Naive thymus-derived CD4-positive, alpha-beta T cell (primary cell): ENCODE measurements around the gene CTXND1. TPM values are rescaled to one million over a fixed set of nuclear protein-coding genes. Genes with fewer than 3 reads are reported as not detected.

ENCODE experiments used
- ATAC-seq: fragments of 150-1000 bp; cut with Tn5 transposase; 2 replicates; pipeline ENCODE4 v1.10.0; 2021; ENCODE audit warnings: mild to moderate bottlenecking, moderate library complexity
- CTCF ChIA-PET: fragments of 350-600 bp; sonication (Branson Sonifier 250); formaldehyde crosslinking; loops from one replicate; lab custom pipeline; 2021; ENCODE audit warnings: antibody characterized with exemption; lab: Charles Lee
- POLR2A ChIA-PET: fragments of 350-600 bp; sonication (Branson Sonifier 250); formaldehyde crosslinking; loops from one replicate; lab custom pipeline; 2021; ENCODE audit warnings: antibody characterized with exemption, inconsistent platforms; lab: Charles Lee
- DNase-seq, 9 donors: peaks; one replicate each; pipeline versions ENCODE4 v3.0.0 to v3.0.0-alpha.2; 2020 to 2022; ENCODE audit warnings: mixed read lengths in 1 of 9
- H3K27ac ChIP-seq: one replicate; pipeline ENCODE4 v1.7.0; 2013; ENCODE audit warnings: mild to moderate bottlenecking, low read depth, low read length, moderate library complexity
- H3K27me3 ChIP-seq, 2 donors: one replicate each; pipeline ENCODE4 v1.7.0; 2013; ENCODE audit warnings: low read length in 2 of 2, mild to moderate bottlenecking in 2 of 2, moderate library complexity in 2 of 2; ENCODE audit not compliant: control insufficient read depth in 2 of 2, insufficient read depth in 2 of 2
- H3K36me3 ChIP-seq, 3 experiments: 1 replicate in 2 of 3; 2 replicates in 1 of 3; pipeline ENCODE4 v1.7.0; 2013; ENCODE audit warnings: low read length in 3 of 3, mild to moderate bottlenecking in 3 of 3, moderate library complexity in 1 of 3; ENCODE audit not compliant: insufficient read depth in 3 of 3, control insufficient read depth in 2 of 3
- H3K4me1 ChIP-seq, 2 donors: one replicate each; pipeline ENCODE4 v1.7.0; 2013; ENCODE audit warnings: low read length in 2 of 2, mild to moderate bottlenecking in 2 of 2, moderate library complexity in 1 of 2; ENCODE audit not compliant: control insufficient read depth in 2 of 2, insufficient read depth in 2 of 2
- H3K4me3 ChIP-seq: 2 replicates; pipeline ENCODE4 v1.7.0; 2013; ENCODE audit warnings: mild to moderate bottlenecking, low read length
- H3K9me3 ChIP-seq, 3 experiments: 1 replicate in 2 of 3; 2 replicates in 1 of 3; pipeline ENCODE4 v1.7.0; 2013; ENCODE audit warnings: low read length in 3 of 3; ENCODE audit not compliant: control insufficient read depth in 2 of 3
- H3K27ac Mint-ChIP-seq, 9 donors: one replicate each; pipeline ENCODE4 v1.8.0; 2020 to 2022; ENCODE audit warnings: mixed read lengths in 9 of 9, mild to moderate bottlenecking in 8 of 9, moderate library complexity in 5 of 9, inconsistent platforms in 2 of 9
- H3K27me3 Mint-ChIP-seq, 5 donors: one replicate each; pipeline ENCODE4 v1.8.0; 2021 to 2022; ENCODE audit warnings: mixed read lengths in 5 of 5, mild to moderate bottlenecking in 1 of 5
- H3K36me3 Mint-ChIP-seq, 5 donors: one replicate each; pipeline ENCODE4 v1.8.0; 2020 to 2022; ENCODE audit warnings: mixed read lengths in 5 of 5, mild to moderate bottlenecking in 3 of 5, inconsistent platforms in 1 of 5
- H3K4me1 Mint-ChIP-seq, 7 donors: one replicate each; pipeline ENCODE4 v1.8.0; 2020 to 2022; ENCODE audit warnings: mixed read lengths in 7 of 7, mild to moderate bottlenecking in 3 of 7, inconsistent platforms in 1 of 7
- H3K4me3 Mint-ChIP-seq, 10 donors: one replicate each; pipeline ENCODE4 v1.8.0; 2020 to 2022; ENCODE audit warnings: mild to moderate bottlenecking in 10 of 10, mixed read lengths in 10 of 10, moderate library complexity in 6 of 10, inconsistent platforms in 2 of 10
- H3K9me3 Mint-ChIP-seq, 11 donors: one replicate each; pipeline ENCODE4 v1.8.0; 2020 to 2022; ENCODE audit warnings: mixed read lengths in 11 of 11, mild to moderate bottlenecking in 4 of 11, inconsistent platforms in 1 of 11, moderate library complexity in 1 of 11
- intact Hi-C, 2 donors: fragments of 100-400 bp; cut with micrococcal nuclease; formaldehyde crosslinking; loops; one replicate each; pipeline ENCODE4 v1.15.1; 2023
- polyA plus RNA-seq, 2 donors: library from polyadenylated mRNA; unstranded; fragments of 300-500 nt; fragmentation: Illumina TruSeq; gene quantifications; one replicate each; pipeline ENCODE4 v1.2.3, GENCODE V29; 2021
- total RNA-seq, 6 experiments: library from RNA in 5 of 6; stranded (reverse) in 5 of 6; gene quantifications; 1 replicate in 5 of 6; 2 replicates in 1 of 6; pipeline ENCODE4 v1.2.3 and lab custom pipeline; 2021 to 2026

CTXND1 gene
- total and polyA plus RNA-seq, 7 experiments from 2014 or later = not detected

DNA sequence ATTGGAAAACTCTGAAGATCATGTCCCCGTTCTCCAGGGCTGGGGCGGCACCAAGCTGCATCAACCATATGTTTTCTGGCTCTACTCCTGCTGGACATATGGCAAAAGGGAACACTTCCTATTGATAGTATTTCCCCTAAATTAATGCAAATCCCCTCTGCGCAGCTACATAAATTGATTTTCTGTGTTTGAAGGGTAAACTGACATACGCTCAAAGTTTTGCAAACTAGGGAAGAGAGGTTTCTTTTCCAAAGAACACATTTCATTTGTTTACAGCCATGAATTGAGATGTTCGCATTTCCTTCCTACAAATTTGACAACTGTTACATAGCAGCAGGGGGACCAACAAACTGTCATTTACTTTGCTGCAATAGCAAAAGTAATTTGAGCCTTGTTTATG is 35.9 kb downstream of the CTXND1 start:
- ChIA-PET CTCF (no interaction called here), POLR2A (no interaction called here)
- Histone ChIP-seq H3K9me3 (no peaks in the 10 kb centered on the region), H3K36me3 (no peaks in the 10 kb centered on the region), H3K27me3 (no peaks in the 10 kb centered on the region), H3K27ac (no peak overlapping the region), H3K4me1 (no peaks in the 10 kb centered on the region), H3K4me3 (no peak overlapping the region)
- Mint-ChIP-seq H3K27me3 (peaks cover 8 to 27% (median 12%) of the 10 kb centered on the region in 5 donors), H3K4me3 (no peak overlapping the region), H3K27ac (no peak overlapping the region), H3K4me1 (no peaks in the 10 kb centered on the region), H3K36me3 (no peaks in the 10 kb centered on the region), H3K9me3 (no peaks in the 10 kb centered on the region)
- DNase-seq (no peak), ATAC-seq (no peak)
- intact Hi-C loops = no loop called here

DNA sequence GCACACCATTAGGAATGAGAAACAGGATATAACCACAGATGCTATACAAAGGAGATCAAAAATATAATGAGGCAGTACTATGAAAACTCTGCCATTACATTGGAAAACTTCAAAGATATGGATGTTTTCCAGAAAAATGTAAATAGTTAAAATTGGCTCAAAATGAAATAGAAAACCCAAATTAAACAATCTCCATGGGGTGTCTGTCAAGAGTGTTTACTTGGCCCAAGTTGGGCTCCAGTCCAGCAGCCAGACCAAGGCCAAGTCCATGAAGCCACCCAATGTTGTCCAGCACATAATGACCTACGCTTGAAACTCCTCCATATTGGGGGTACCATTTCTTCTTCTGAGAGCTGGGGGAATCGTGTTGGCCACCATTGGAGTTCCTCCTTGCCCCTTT is 37.1 kb downstream of the CTXND1 start:
- POLR2A ChIA-PET = no interaction called here
- no peak overlapping the region for H3K27ac Mint-ChIP-seq
- intact Hi-C loops = no loop called here

DNA sequence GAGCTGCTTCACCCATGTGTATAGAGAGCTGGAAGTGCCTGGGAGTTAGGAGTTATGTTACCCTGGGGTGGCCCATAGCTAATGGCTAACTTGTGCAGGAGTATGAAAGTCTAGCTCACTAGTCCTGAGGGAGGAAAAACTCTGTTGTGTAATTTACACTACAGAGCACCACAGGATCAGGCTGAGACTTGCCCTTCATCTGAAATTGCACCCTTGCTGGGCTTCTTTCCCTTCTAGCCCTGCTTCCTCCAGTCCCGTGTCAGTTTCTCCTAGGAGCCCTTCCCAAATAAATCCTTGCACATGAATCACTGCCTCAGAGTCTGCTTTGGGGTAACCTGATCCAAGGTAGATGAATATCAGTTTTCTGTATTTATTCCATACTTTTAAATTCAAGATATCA is 40.0 kb downstream of the CTXND1 start:
- no peak for ATAC-seq
- no peak overlapping the region for H3K4me3 ChIP-seq
- Mint-ChIP-seq H3K4me1 (no peaks in the 10 kb centered on the region), H3K27me3 (peaks cover 26 to 39% (median 37%) of the 10 kb centered on the region in 5 donors), H3K36me3 (no peaks in the 10 kb centered on the region), H3K4me3 (no peak overlapping the region), H3K9me3 (no peaks in the 10 kb centered on the region), H3K27ac (no peak overlapping the region)
- H3K4me1 ChIP-seq = no peaks in the 10 kb centered on the region
- ChIA-PET CTCF (interaction anchor here (0.8 kb wide), 1 partner anchor 338 kb away, joined by 3 read pairs; no protein-coding TSS in a partner anchor), POLR2A (no interaction called here)
- no peaks in the 10 kb centered on the region for H3K27me3 ChIP-seq
- intact Hi-C loops = no loop called here
- H3K36me3 ChIP-seq = no peaks in the 10 kb centered on the region
- no peak for DNase-seq
- H3K27ac ChIP-seq = no peak overlapping the region
- H3K9me3 ChIP-seq = no peaks in the 10 kb centered on the region

More for the DNA sequence above, 37.1 kb downstream of the CTXND1 start:
- no peak overlapping the region for H3K4me3 ChIP-seq
- H3K27ac ChIP-seq = no peak overlapping the region
- H3K4me3 Mint-ChIP-seq = no peak overlapping the region
- CTCF ChIA-PET = interaction anchor here (1.0 kb wide), 1 partner anchor 17 kb away, joined by 3 read pairs; no protein-coding TSS in a partner anchor
- no peaks in the 10 kb centered on the region for H3K27me3 ChIP-seq
- DNase-seq (no peak), ATAC-seq (no peak)
- no peaks in the 10 kb centered on the region for H3K9me3 Mint-ChIP-seq
- no peaks in the 10 kb centered on the region for H3K36me3 ChIP-seq
- H3K4me1 ChIP-seq = no peaks in the 10 kb centered on the region
- H3K36me3 Mint-ChIP-seq = no peaks in the 10 kb centered on the region
- H3K27me3 Mint-ChIP-seq = peaks cover 8 to 28% (median 19%) of the 10 kb centered on the region in 5 donors
- no peaks in the 10 kb centered on the region for H3K9me3 ChIP-seq
- no peaks in the 10 kb centered on the region for H3K4me1 Mint-ChIP-seq

DNA sequence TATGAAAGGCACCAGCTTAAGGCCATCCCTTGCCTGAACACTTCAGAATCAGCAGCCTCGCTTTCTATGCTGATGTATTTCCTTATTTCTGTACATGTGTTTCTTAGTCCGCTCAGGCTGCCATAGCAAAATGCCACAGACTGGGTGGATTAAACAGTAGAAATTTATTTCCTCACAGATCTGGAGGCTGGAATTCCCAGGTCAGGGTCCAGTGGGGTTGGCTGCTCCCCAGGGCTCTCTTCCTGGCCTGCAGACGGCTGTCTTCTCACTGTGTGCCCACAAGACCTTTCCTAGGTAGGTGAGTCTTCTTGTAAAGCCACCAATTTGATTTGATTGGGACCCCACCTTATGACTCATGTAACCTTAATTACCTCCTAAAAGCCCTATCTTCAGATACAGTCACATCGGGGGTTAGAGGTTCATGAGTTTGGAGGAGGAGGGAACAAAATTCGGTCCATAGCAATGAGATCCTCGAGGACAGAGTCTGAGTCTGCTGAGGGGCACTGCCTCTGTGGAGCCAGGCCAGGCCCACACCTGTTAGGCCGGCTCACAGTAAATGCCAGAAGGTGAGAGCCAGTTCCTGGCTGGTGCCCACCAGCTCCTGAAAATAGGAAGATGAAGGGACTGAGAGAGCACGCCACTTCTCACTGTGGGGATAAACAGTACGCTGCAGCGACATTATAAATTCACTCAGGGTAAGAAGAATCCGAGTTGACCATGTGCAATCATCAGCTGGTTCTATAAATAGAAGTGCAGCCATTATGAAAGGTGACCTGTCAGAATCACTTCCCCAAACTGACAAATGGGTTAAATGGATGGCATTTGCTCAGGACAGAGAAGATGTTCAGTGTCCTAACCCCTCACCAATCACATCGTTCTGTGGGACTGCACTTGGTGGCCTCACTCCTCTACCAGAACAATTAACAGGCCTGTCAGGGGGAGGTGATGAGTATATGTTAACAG is 41.1 kb downstream of the CTXND1 start:
- no peaks in the 10 kb centered on the region for H3K4me1 ChIP-seq
- no peaks in the 10 kb centered on the region for H3K36me3 ChIP-seq
- H3K9me3 ChIP-seq = no peaks in the 10 kb centered on the region
- no peaks in the 10 kb centered on the region for H3K4me1 Mint-ChIP-seq
- ChIA-PET CTCF (interaction anchor here (0.6 kb wide), 1 partner anchor 9 kb away, joined by 3 read pairs; no protein-coding TSS in a partner anchor), POLR2A (no interaction called here)
- peaks cover 29 to 46% (median 41%) of the 10 kb centered on the region in 5 donors for H3K27me3 Mint-ChIP-seq
- no peak overlapping the region for H3K27ac ChIP-seq
- no peaks in the 10 kb centered on the region for H3K27me3 ChIP-seq
- ATAC-seq = no peak
- no peaks in the 10 kb centered on the region for H3K36me3 Mint-ChIP-seq
- H3K4me3 ChIP-seq = no peak overlapping the region
- H3K27ac Mint-ChIP-seq = no peak overlapping the region
- intact Hi-C loops = no loop called here
- H3K4me3 Mint-ChIP-seq = no peak overlapping the region
- no peaks in the 10 kb centered on the region for H3K9me3 Mint-ChIP-seq
- no peak for DNase-seq

DNA sequence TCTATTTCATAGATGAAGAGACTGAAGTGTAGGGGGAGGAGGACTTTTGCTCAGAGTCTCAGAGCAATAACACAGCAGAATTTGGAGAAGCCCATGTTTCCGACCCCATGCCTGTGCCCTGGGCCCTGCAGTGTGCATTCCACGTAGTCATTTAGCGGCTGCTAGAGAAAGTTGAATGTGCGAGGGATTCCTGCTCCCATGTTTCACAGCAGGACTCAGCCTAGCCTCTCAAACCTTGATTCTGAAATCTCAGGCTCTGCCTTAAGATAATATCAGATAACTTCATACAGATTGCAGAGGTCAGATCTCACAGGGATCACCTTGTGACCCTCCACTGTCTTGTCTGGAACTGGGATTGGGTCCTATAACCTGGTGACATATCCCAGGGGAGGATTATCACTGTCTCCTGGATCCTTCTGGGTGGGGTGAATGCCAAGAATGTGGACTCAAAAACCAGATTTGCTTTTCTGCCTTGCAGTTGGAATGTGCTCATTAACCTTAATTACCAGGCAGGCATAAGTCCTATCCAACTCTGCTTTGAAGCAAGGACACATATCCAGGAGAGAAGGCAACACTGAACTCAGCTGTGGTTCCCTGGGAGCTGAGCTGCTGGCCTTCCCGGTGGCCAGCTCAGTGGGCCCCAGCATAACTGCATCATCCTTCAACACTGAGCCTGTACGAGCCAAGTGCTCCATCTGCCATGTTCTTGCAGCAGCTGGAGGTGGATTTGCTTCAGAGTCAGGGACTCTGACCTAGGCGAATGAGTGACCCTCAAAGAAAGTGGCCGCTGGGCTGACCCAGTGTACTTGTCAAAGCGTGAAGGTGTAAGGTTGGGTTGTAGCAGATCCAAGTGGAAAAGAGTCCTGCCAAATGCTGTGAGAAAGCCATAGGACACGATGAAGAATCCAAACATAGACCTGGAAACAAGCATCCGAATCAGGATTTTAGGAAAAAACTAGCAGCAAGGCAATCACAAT is 43.0 kb downstream of the CTXND1 start:
- Mint-ChIP-seq H3K4me3 (no peak overlapping the region), H3K9me3 (no peaks in the 10 kb centered on the region), H3K36me3 (no peaks in the 10 kb centered on the region), H3K27me3 (peaks cover 28 to 51% (median 44%) of the 10 kb centered on the region in 5 donors), H3K27ac (no peak overlapping the region), H3K4me1 (no peaks in the 10 kb centered on the region)
- DNase-seq (no peak), ATAC-seq (no peak)
- no peaks in the 10 kb centered on the region for H3K27me3 ChIP-seq
- CTCF ChIA-PET = no interaction called here
- no peaks in the 10 kb centered on the region for H3K4me1 ChIP-seq
- intact Hi-C loops = no loop called here
- H3K27ac ChIP-seq = no peak overlapping the region
- no peaks in the 10 kb centered on the region for H3K36me3 ChIP-seq
- POLR2A ChIA-PET = no interaction called here
- no peaks in the 10 kb centered on the region for H3K9me3 ChIP-seq
- H3K4me3 ChIP-seq = no peak overlapping the region

DNA sequence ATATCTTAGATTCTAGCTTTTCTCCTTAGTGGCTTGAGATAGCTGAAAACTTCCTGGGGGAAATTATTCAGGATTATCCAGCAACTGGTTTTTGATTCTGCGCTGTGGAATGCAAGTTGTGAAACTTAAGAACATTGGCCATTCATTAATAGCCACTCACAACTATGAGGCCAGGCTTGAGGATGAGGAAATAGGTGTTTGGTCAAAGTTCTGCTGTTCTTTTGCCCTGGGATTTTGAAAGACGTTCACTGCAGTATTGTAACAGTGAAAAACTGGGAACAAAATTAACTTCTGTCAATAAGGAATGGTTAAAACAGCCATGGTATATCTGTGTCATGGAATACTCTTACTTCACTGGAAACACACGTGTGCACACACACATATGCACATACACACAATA is 44.1 kb downstream of the CTXND1 start:
- ATAC-seq (no peak), DNase-seq (no peak)
- Histone ChIP-seq H3K36me3 (no peaks in the 10 kb centered on the region), H3K4me3 (no peak overlapping the region), H3K27me3 (no peaks in the 10 kb centered on the region), H3K27ac (no peak overlapping the region), H3K4me1 (no peaks in the 10 kb centered on the region), H3K9me3 (no peaks in the 10 kb centered on the region)
- H3K27me3 Mint-ChIP-seq = peaks cover 28 to 49% (median 38%) of the 10 kb centered on the region in 5 donors
- no peak overlapping the region for H3K27ac Mint-ChIP-seq
- H3K9me3 Mint-ChIP-seq = no peaks in the 10 kb centered on the region
- no peaks in the 10 kb centered on the region for H3K36me3 Mint-ChIP-seq
- intact Hi-C loops = no loop called here
- H3K4me3 Mint-ChIP-seq = no peak overlapping the region
- no peaks in the 10 kb centered on the region for H3K4me1 Mint-ChIP-seq
- ChIA-PET POLR2A (no interaction called here), CTCF (no interaction called here)
